GM23338 (cell line): ENCODE data around the gene MOV10. TPM values are rescaled to one million over a fixed set of nuclear protein-coding genes. Genes with fewer than 3 reads are reported as not detected.

Experiments used
- ATAC-seq: fragments of 200-7000 bp; cut with Tn5 transposase; 3 replicates; pipeline ENCODE4 v1.9.1; 2020
- DNase-seq: peaks from one replicate; pipeline ENCODE4 v3.0.0-alpha.2; 2015; ENCODE audit warnings: low spot score
- H2AFZ ChIP-seq: fragments of 200-600 bp; sonication (generic); 2 replicates; pipeline ENCODE4 v1.8.0; 2016; ENCODE audit warnings: antibody characterized with exemption, mild to moderate bottlenecking, moderate library complexity
- H3F3A ChIP-seq: fragments of 200-600 bp; sonication (generic); replicated peaks from 2 replicates; pipeline ENCODE4 v1.8.0; 2017; ENCODE audit warnings: antibody characterized with exemption, mixed run types, low read depth
- H3K27ac ChIP-seq: fragments of 200-600 bp; sonication (generic); 2 replicates; pipeline ENCODE4 v1.6.1; 2016; ENCODE audit warnings: low read depth
- H3K27me3 ChIP-seq: fragments of 200-600 bp; sonication (generic); 2 replicates; pipeline ENCODE4 v1.8.0; 2016; ENCODE audit warnings: mild to moderate bottlenecking, mixed run types, moderate library complexity; ENCODE audit not compliant: insufficient read depth
- H3K36me3 ChIP-seq: fragments of 200-600 bp; sonication (generic); 2 replicates; pipeline ENCODE4 v1.8.0; 2016; ENCODE audit warnings: mild to moderate bottlenecking; ENCODE audit not compliant: insufficient read depth
- H3K4me1 ChIP-seq: fragments of 200-600 bp; sonication (generic); 2 replicates; pipeline ENCODE4 v1.8.0; 2016; ENCODE audit warnings: mild to moderate bottlenecking, moderate library complexity; ENCODE audit not compliant: insufficient read depth
- H3K4me2 ChIP-seq: fragments of 200-600 bp; sonication (generic); 2 replicates; pipeline ENCODE4 v1.7.1; 2017; ENCODE audit warnings: mixed run types
- H3K4me3 ChIP-seq: fragments of 200-600 bp; sonication (generic); 2 replicates; pipeline ENCODE4 v1.6.1; 2016; ENCODE audit warnings: mixed run types
- H3K79me2 ChIP-seq: fragments of 200-600 bp; sonication (generic); replicated peaks from 2 replicates; pipeline ENCODE4 v1.8.0; 2017; ENCODE audit warnings: mild to moderate bottlenecking; ENCODE audit not compliant: insufficient read depth
- H3K9me2 ChIP-seq: fragments of 200-600 bp; sonication (generic); 2 replicates; pipeline ENCODE4 v1.8.0; 2017; ENCODE audit not compliant: insufficient read depth
- H4K20me1 ChIP-seq: fragments of 200-600 bp; sonication (generic); replicated peaks from 2 replicates; pipeline ENCODE4 v1.8.0; 2017; ENCODE audit warnings: mild to moderate bottlenecking; ENCODE audit not compliant: insufficient read depth
- H3K27ac Mint-ChIP-seq: 2 replicates; pipeline ENCODE4 v1.8.0; 2020; ENCODE audit warnings: inconsistent platforms, mild to moderate bottlenecking, moderate library complexity, mixed read lengths
- H3K27me3 Mint-ChIP-seq: 3 replicates; pipeline ENCODE4 v1.8.0; 2022; ENCODE audit warnings: low read depth, mild to moderate bottlenecking, moderate library complexity, mixed read lengths, inconsistent platforms; ENCODE audit not compliant: insufficient read depth, poor library complexity
- H3K36me3 Mint-ChIP-seq: 3 replicates; pipeline ENCODE4 v1.8.0; 2021; ENCODE audit warnings: low read depth, mild to moderate bottlenecking, inconsistent platforms, moderate library complexity, mixed read lengths
- H3K4me1 Mint-ChIP-seq: 3 replicates; pipeline ENCODE4 v1.8.0; 2020; ENCODE audit warnings: mild to moderate bottlenecking, inconsistent platforms, mixed read lengths
- H3K4me3 Mint-ChIP-seq: 3 replicates; pipeline ENCODE4 v1.8.0; 2021; ENCODE audit warnings: moderate library complexity, mild to moderate bottlenecking, inconsistent platforms, mixed read lengths
- H3K9me3 Mint-ChIP-seq: 3 replicates; pipeline ENCODE4 v1.8.0; 2020; ENCODE audit warnings: moderate library complexity, mild to moderate bottlenecking, inconsistent platforms, mixed read lengths
- CREB1 ChIP-seq: fragments of 250-450 bp; sonication (Bioruptor Pico); IDR thresholded peaks from 2 replicates; pipeline ENCODE4 v1.5.0; 2020; ENCODE audit warnings: low read depth, mild to moderate bottlenecking, moderate library complexity
- CTCF ChIP-seq, 2 experiments: fragments of 200-600 bp in 1 of 2; sonication (generic) in 1 of 2; conservative IDR thresholded peaks; 2 replicates each; pipeline versions ENCODE4 v1.5.1 to v1.6.1; 2016 to 2017; ENCODE audit warnings: antibody characterized with exemption in 2 of 2, low read depth in 2 of 2, mild to moderate bottlenecking in 2 of 2, moderate library complexity in 1 of 2
- EZH2 ChIP-seq: fragments of 200-600 bp; sonication (generic); IDR thresholded peaks from one replicate; pipeline ENCODE4 v1.8.0; 2017; ENCODE audit warnings: antibody characterized with exemption, mild to moderate bottlenecking, low read depth; ENCODE audit not compliant: unreplicated experiment
- EZH2phosphoT487 ChIP-seq: fragments of 200-600 bp; sonication (generic); IDR thresholded peaks from one replicate; pipeline ENCODE4 v1.8.1; 2018; ENCODE audit warnings: antibody characterized with exemption; ENCODE audit not compliant: unreplicated experiment
- JUNB ChIP-seq: IDR thresholded peaks from one replicate; pipeline ENCODE4 v1.6.1; 2016; ENCODE audit warnings: antibody characterized with exemption; ENCODE audit not compliant: unreplicated experiment
- NANOG ChIP-seq: IDR thresholded peaks from 2 replicates; pipeline ENCODE4 v1.6.1; 2016; ENCODE audit warnings: antibody characterized with exemption, borderline replicate concordance
- POLR2AphosphoS5 ChIP-seq: IDR thresholded peaks from 2 replicates; pipeline ENCODE4 v1.6.1; 2016; ENCODE audit warnings: antibody characterized with exemption, low read depth
- REST ChIP-seq: IDR thresholded peaks from one replicate; pipeline ENCODE4 v1.6.1; 2018; ENCODE audit warnings: antibody characterized with exemption; ENCODE audit not compliant: unreplicated experiment
- STAT1 ChIP-seq: IDR thresholded peaks from one replicate; pipeline ENCODE4 v1.6.1; 2016; ENCODE audit warnings: antibody characterized with exemption; ENCODE audit not compliant: unreplicated experiment
- ZNF114 ChIP-seq: fragments of 250-450 bp; sonication (Bioruptor Pico); IDR thresholded peaks from 2 replicates; pipeline ENCODE4 v1.5.0; 2020; ENCODE audit warnings: mild to moderate bottlenecking, moderate library complexity
- ZNF331 ChIP-seq: fragments of 250-450 bp; sonication (Bioruptor Pico); IDR thresholded peaks from 2 replicates; pipeline ENCODE4 v1.5.0; 2020; ENCODE audit warnings: low read depth, mild to moderate bottlenecking, moderate library complexity
- ZNF462 ChIP-seq: fragments of 250-450 bp; sonication (Bioruptor Pico); IDR thresholded peaks from 2 replicates; pipeline ENCODE4 v1.5.0; 2020; ENCODE audit warnings: mild to moderate bottlenecking, moderate library complexity
- polyA plus RNA-seq: library from polyadenylated mRNA; unstranded; fragments of >200 nt; fragmentation: Nextera tagmentation; extraction: Ambion mirVana; gene quantifications from 2 replicates; pipeline ENCODE4 v1.2.1, GENCODE V29; 2016
- total RNA-seq: library from RNA; depleted of rRNA; stranded (reverse); fragments of >200 nt; shearing (Covaris generic); gene quantifications from 2 replicates; pipeline ENCODE4 v1.2.3, GENCODE V29; 2014
- TF ChIP-seq, protein P1 (sequence below): IDR thresholded peaks from 2 replicates; pipeline ENCODE4 v1.6.1; 2016; ENCODE audit warnings: antibody characterized with exemption

The MOV10 gene
- total and polyA plus RNA-seq, 2 experiments from 2014 or later: 53.6 to 77.6 TPM

DNA sequence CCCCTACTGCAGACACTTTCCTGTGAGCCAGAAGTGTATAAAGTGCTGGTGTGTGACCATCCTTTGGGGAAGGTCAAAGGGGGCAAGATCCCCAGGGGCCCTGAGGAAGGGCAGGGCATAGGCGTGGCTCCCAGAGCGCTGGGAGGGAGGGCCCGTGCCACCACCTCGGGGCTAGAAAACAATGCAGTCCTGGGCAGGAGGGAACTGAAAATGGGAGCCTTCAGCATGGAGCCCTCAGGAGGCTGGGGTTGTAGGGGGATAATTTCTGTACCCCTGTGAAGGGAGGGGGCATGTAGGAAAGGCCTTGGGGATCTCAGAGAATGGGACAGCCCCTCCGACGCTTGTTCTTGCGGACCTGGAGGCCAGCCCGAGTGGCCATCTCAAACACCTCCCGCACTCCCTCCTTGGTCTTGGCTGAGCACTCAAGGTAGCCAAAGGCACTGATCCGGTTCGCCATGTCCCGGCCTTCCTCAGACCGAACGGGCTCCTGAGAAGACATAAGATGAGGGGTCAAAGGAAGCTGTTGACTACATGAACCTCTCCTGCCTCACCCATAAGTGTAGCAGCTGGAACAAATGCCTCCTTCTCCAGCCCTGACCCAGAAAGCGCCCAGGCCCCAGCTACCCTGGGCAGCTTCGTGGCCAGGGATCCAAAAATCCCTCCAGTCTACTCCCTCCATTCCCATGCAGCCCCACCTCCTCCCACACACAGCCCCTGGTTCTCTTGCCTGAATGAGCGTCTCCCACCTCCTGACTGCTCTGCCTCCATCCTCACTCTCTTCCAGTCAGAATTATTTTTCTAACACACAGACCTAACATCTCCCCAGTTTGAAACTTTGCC, 27.0 kb downstream of the MOV10 start:
- Histone ChIP-seq H3K4me1 (peaks cover 64% of the 10 kb centered on the region), H3K27me3 (peaks cover 36% of the 10 kb centered on the region), H3F3A (peaks cover 12% of the 10 kb centered on the region; the same call in 1 of the 2 replicates), H3K4me2 (peak overlapping the region; percentile 69; the same call in 1 of the 2 replicates), H3K36me3 (peaks cover 4% of the 10 kb centered on the region; the same call in 1 of the 2 replicates), H3K4me3 (no peak overlapping the region), H2AFZ (no peak overlapping the region), H3K9me2 (no peaks in the 10 kb centered on the region), H3K79me2 (peaks cover 10% of the 10 kb centered on the region; the same call in 1 of the 2 replicates), H3K27ac (no peak overlapping the region), H4K20me1 (peaks cover 25% of the 10 kb centered on the region)
- Mint-ChIP-seq H3K4me1 (peaks cover 87% of the 10 kb centered on the region), H3K4me3 (no peak overlapping the region; the same call in 2 of the 3 replicates), H3K27me3 (peaks cover 45% of the 10 kb centered on the region), H3K9me3 (no peaks in the 10 kb centered on the region), H3K27ac (no peak overlapping the region; the same call in 1 of the 2 replicates), H3K36me3 (peaks cover 59% of the 10 kb centered on the region)
- no peak for DNase-seq
- TF ChIP-seq EZH2phosphoT487 (no peak), POLR2AphosphoS5 (no peak; the same call in 1 of the 2 replicates), CTCF (conservative IDR thresholded peaks at IDR 0.05; ENCODE audit: low read depth in 2 of 2) (no peak), CREB1 (CRISPR knock-in tag) (no peak), ZNF331 (CRISPR knock-in tag) (no peak), REST (no peak), STAT1 (no peak), ZNF462 (CRISPR knock-in tag) (no peak), NANOG (no peak), ZNF114 (CRISPR knock-in tag) (no peak), JUNB (no peak), EZH2 (no peak)
- TF ChIP-seq, protein P1, sequence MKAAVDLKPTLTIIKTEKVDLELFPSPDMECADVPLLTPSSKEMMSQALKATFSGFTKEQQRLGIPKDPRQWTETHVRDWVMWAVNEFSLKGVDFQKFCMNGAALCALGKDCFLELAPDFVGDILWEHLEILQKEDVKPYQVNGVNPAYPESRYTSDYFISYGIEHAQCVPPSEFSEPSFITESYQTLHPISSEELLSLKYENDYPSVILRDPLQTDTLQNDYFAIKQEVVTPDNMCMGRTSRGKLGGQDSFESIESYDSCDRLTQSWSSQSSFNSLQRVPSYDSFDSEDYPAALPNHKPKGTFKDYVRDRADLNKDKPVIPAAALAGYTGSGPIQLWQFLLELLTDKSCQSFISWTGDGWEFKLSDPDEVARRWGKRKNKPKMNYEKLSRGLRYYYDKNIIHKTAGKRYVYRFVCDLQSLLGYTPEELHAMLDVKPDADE: no peak
- ATAC-seq: no peak
